Vagina (tissue), 2 donors: ENCODE results near the gene ATP5IF1. TPM values are rescaled to one million over a fixed set of nuclear protein-coding genes. Genes with fewer than 3 reads are reported as not detected.
A peak's percentile ranks its signal among the peaks of the same experiment; 100 is the strongest.

Source experiments
- DNase-seq, 2 donors: peaks; one replicate each; pipeline ENCODE4 v3.0.0-alpha.2; 2017; ENCODE audit errors: extremely low spot score in 2 of 2
- H3K27ac ChIP-seq: fragments of 200-600 bp; sonication (generic); one replicate; pipeline ENCODE4 v1.5.1; 2019
- H3K27me3 ChIP-seq: fragments of 200-600 bp; sonication (generic); one replicate; pipeline ENCODE4 v1.5.1; 2019
- H3K36me3 ChIP-seq, 2 donors: fragments of 200-600 bp; sonication (generic); one replicate each; pipeline ENCODE4 v1.5.1; 2017 to 2019
- H3K4me1 ChIP-seq: fragments of 200-600 bp; sonication (generic); one replicate; pipeline ENCODE4 v1.5.1; 2019
- H3K4me3 ChIP-seq, 2 donors: fragments of 200-600 bp; sonication (generic); 1 replicate in 1 of 2; 2 replicates in 1 of 2; pipeline ENCODE4 v1.5.1; 2016 to 2019
- H3K9me3 ChIP-seq: fragments of 200-600 bp; sonication (generic); one replicate; pipeline ENCODE4 v1.5.1; 2019
- POLR2A ChIP-seq, 2 donors: fragments of 450-650 bp; IDR thresholded peaks; one replicate each; pipeline ENCODE4 v1.6.1; 2017; ENCODE audit warnings: antibody characterized with exemption in 2 of 2, mild to moderate bottlenecking in 2 of 2, moderate library complexity in 2 of 2
- POLR2AphosphoS5 ChIP-seq, 2 donors: sonication (generic); formaldehyde crosslinking; IDR thresholded peaks; one replicate each; pipeline ENCODE4 v1.9.0; 2017; ENCODE audit warnings: antibody characterized with exemption in 2 of 2, mild to moderate bottlenecking in 2 of 2, low read depth in 1 of 2; ENCODE audit not compliant: insufficient read depth in 1 of 2
- intact Hi-C: fragments of 100-400 bp; cut with DNase I; formaldehyde crosslinking; loops from one replicate; pipeline ENCODE4 v1.15.1; 2023
- total RNA-seq: library from RNA; depleted of rRNA; stranded (reverse); fragments of >200 nt; gene quantifications from one replicate; pipeline ENCODE4 v1.2.3, GENCODE V29; 2016
- TF ChIP-seq, protein P1 (sequence below), 3 experiments: fragments of 450-650 bp in 2 of 3; fragments of 200-600 bp in 1 of 3; sonication (generic) in 1 of 3; IDR thresholded peaks; one replicate each; pipeline ENCODE4 v1.5.1; 2017 to 2019; ENCODE audit warnings: antibody characterized with exemption in 3 of 3, mild to moderate bottlenecking in 2 of 3, moderate library complexity in 2 of 3

ATP5IF1 gene
- total RNA-seq = 224 TPM

DNA sequence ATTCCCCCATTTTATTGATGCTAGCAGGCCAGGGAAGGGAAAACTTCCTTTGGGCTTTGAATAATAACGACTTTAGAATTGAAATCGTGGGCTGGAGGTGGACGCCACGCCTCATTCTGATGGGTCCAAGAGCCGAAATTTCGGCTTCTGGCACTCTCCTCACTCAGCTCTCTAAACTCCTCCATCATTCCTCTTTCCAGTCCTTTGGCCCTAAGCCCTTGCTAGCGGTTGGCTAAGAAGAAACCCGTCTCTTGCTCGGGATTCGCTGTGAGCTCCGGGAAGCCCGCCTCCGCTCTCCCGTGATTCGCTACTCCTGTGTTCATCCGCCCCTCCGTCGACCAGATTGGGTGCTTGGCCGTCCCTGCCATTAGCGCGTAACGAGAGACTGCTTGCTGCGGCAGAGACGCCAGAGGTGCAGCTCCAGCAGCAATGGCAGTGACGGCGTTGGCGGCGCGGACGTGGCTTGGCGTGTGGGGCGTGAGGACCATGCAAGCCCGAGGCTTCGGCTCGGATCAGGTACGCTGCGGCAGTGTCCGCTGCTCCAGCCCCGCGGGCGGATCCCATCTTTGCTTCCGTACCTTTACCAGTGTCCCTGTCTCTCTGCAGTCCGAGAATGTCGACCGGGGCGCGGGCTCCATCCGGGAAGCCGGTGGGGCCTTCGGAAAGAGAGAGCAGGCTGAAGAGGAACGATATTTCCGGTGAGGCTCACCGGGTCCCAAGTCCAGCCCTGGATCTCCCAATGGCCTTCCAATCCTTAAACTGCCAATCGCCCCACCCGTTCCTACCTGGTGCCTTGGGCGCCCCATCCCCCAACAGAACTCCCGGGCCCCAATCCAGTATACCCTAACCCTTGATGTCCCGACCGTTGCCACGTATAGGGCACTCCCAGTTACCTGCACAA is at the start of gene ATP5IF1:
TSS of gene ATP5IF1 (plus strand) at position 370 of the 901 bp plus-strand sequence. CDS start at position 430, 60 bp downstream.
- peak within 1 kb of the TSS; percentile 87 for H3K27ac ChIP-seq
- TF ChIP-seq, protein P1, sequence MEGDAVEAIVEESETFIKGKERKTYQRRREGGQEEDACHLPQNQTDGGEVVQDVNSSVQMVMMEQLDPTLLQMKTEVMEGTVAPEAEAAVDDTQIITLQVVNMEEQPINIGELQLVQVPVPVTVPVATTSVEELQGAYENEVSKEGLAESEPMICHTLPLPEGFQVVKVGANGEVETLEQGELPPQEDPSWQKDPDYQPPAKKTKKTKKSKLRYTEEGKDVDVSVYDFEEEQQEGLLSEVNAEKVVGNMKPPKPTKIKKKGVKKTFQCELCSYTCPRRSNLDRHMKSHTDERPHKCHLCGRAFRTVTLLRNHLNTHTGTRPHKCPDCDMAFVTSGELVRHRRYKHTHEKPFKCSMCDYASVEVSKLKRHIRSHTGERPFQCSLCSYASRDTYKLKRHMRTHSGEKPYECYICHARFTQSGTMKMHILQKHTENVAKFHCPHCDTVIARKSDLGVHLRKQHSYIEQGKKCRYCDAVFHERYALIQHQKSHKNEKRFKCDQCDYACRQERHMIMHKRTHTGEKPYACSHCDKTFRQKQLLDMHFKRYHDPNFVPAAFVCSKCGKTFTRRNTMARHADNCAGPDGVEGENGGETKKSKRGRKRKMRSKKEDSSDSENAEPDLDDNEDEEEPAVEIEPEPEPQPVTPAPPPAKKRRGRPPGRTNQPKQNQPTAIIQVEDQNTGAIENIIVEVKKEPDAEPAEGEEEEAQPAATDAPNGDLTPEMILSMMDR (IDR thresholded peaks at IDR 0.05) = no peak
- TF ChIP-seq POLR2A (IDR thresholded peaks at IDR 0.05) (peak; percentile 25 to 93), POLR2AphosphoS5 (IDR thresholded peaks at IDR 0.05; ENCODE audit: insufficient read depth in 1 of 2, low read depth in 1 of 2) (peak; percentile 95 to 99)
- peak in 1 of 2 donors; percentile 99 for DNase-seq
- H3K27me3 ChIP-seq = no peaks in the 10 kb centered on the region
- intact Hi-C loops = loop anchor here (2.0 kb wide), 1 partner anchor 23 kb away; the partner anchor contains the start of gene SESN2
- peaks cover 39% of the 10 kb centered on the region for H3K4me1 ChIP-seq
- peak within 1 kb of the TSS; percentile 87 to 88 for H3K4me3 ChIP-seq
- no peaks in the 10 kb centered on the region for H3K9me3 ChIP-seq
- H3K36me3 ChIP-seq = no peaks in the 10 kb centered on the region

DNA sequence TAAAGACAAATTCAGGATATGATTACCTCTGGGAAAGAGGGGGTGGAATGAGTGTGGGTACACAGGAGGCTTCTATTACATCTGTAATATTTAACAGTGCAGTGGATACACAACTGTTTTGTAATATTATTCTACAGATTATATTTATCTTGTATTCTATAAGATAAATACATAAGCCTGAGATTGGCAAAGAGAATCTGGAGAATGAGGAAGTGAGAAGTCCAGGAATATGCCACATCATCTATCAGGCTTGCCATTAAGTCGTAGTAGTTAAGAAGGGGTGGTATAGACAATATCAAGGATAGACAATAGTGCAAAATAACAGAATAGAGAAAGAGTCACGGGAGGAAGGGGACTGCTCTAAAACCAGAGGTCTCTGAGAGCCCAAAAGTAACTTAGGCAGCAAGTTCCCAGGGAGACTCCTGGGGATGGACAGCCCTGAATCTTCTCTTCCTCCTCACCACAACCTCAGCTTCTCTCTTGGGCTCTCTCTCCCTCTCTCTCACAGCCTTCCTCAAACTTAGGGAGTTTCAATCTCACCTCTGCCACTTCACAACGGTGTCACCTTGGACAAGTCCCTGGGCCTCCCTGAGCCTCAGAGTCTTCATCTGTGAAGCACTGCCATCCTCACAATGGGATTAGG is 45.5 kb upstream of the ATP5IF1 start:
- no peaks in the 10 kb centered on the region for H3K36me3 ChIP-seq
- TF ChIP-seq POLR2A (IDR thresholded peaks at IDR 0.05) (no peak), POLR2AphosphoS5 (IDR thresholded peaks at IDR 0.05; ENCODE audit: insufficient read depth in 1 of 2, low read depth in 1 of 2) (no peak)
- TF ChIP-seq, protein P1 (IDR thresholded peaks at IDR 0.05) = no peak
- no peaks in the 10 kb centered on the region for H3K27me3 ChIP-seq
- peaks cover 7% of the 10 kb centered on the region for H3K4me1 ChIP-seq
- H3K4me3 ChIP-seq = no peak overlapping the region
- intact Hi-C loops = no loop called here
- H3K27ac ChIP-seq = no peak overlapping the region
- no peak for DNase-seq
- no peaks in the 10 kb centered on the region for H3K9me3 ChIP-seq

DNA sequence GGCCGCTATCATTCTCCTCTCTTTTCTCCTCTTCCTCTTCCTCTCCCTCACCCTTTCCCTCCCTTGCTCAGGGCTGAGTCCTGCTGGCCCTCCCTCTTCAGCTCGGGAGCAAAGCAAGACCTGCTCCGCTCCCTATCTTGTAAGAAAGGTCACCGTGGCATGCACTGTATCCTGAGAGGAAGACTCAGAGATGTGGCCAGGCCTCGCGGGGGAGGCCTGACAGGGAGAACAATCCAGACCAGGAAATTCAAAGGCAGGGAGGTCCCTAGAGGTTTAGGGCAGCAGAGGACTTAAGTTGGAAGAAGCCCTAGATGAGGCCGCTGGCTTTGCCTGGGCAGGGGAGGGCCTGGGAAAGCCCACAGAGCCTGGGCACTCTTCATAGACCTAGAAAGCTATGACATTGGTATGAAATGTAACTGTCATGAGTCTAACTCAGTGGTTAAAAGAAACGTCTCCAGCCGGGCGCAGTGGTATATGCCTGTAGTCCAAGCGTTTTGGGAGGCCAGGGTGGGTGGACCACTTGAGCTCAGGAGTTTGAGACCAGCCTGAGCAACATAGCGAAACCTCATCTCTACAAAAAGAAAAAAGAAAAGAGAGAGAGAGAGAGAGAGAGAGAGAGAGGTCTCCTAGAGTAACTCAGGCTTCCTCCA is 44.8 kb upstream of the ATP5IF1 start:
- H3K4me1 ChIP-seq = peaks cover 7% of the 10 kb centered on the region
- H3K27me3 ChIP-seq = no peaks in the 10 kb centered on the region
- no peak overlapping the region for H3K4me3 ChIP-seq
- no peaks in the 10 kb centered on the region for H3K36me3 ChIP-seq
- H3K27ac ChIP-seq = no peak overlapping the region
- no peaks in the 10 kb centered on the region for H3K9me3 ChIP-seq
- intact Hi-C loops = no loop called here
- no peak for DNase-seq
- TF ChIP-seq POLR2A (IDR thresholded peaks at IDR 0.05) (no peak), POLR2AphosphoS5 (IDR thresholded peaks at IDR 0.05; ENCODE audit: insufficient read depth in 1 of 2, low read depth in 1 of 2) (no peak)
- TF ChIP-seq, protein P1 (IDR thresholded peaks at IDR 0.05) = no peak

DNA sequence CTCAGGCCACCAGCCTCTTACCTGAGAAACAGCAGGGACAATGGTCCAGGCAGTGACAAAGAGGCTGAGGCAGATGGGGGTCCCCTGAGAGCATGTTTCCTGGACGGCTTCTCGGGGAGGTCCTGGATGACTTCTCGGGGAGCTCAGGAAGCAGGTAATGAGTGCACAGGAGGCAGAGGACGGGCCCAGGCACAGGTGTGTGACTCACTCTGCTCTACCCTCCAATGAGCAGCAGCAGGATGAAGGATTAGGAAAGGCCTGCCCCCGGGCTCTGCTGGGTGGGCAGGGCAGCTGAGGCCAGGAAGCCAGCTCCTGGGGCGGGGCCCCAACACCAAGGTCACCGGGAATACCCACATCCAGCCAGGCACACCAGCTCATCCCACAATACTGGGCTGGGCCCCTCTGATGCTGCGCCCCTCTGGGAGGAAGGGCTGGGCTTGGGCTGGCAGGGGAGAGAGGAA is 42.2 kb upstream of the ATP5IF1 start:
- no peak for DNase-seq
- intact Hi-C loops = no loop called here
- H3K27ac ChIP-seq = no peak overlapping the region

More for the DNA sequence above, 42.2 kb upstream of the ATP5IF1 start:
- Histone ChIP-seq H3K4me1 (peaks cover 23% of the 10 kb centered on the region), H3K36me3 (peaks cover 0 to 7% of the 10 kb centered on the region in 2 donors), H3K27me3 (no peaks in the 10 kb centered on the region), H3K4me3 (no peak overlapping the region), H3K9me3 (no peaks in the 10 kb centered on the region)
- TF ChIP-seq POLR2AphosphoS5 (IDR thresholded peaks at IDR 0.05; ENCODE audit: insufficient read depth in 1 of 2, low read depth in 1 of 2) = no peak
- no peak for TF ChIP-seq POLR2A (IDR thresholded peaks at IDR 0.05)
- TF ChIP-seq, protein P1 (IDR thresholded peaks at IDR 0.05) = no peak
